Cardiac muscle cell (in vitro differentiated cells and primary cell): ENCODE results near the gene COQ5. TPM values are rescaled to one million over a fixed set of nuclear protein-coding genes. Genes with fewer than 3 reads are reported as not detected.

ENCODE experiments used
- DNase-seq, 2 donors: peaks; one replicate each; pipeline versions ENCODE4 v3.0.0 to v3.0.0-alpha.2; 2010 to 2017; ENCODE audit warnings: low read depth in 1 of 2, low spot score in 1 of 2
- H3K27ac ChIP-seq: fragments of 200-600 bp; sonication (generic); 2 replicates; pipeline ENCODE4 v1.5.1; 2016
- H3K27me3 ChIP-seq: fragments of 200-600 bp; sonication (generic); 2 replicates; pipeline ENCODE4 v1.6.0; 2016; ENCODE audit warnings: control low read depth
- H3K36me3 ChIP-seq: fragments of 200-600 bp; sonication (generic); 2 replicates; pipeline ENCODE4 v1.5.1; 2016; ENCODE audit warnings: control low read depth
- H3K4me1 ChIP-seq: fragments of 200-600 bp; sonication (generic); 2 replicates; pipeline ENCODE4 v1.8.1; 2017; ENCODE audit warnings: low read depth, mild to moderate bottlenecking, mixed run types
- H3K4me3 ChIP-seq: fragments of 200-600 bp; sonication (generic); 2 replicates; pipeline ENCODE4 v1.5.1; 2016; ENCODE audit warnings: mild to moderate bottlenecking
- H3K9me3 ChIP-seq: fragments of 200-600 bp; sonication (generic); 2 replicates; pipeline ENCODE4 v1.5.1; 2017; ENCODE audit warnings: low read depth, mild to moderate bottlenecking, control low read depth
- polyA plus RNA-seq: library from polyadenylated mRNA; unstranded; fragments of >200 nt; fragmentation: Nextera tagmentation; extraction: Ambion mirVana; gene quantifications from 2 replicates; pipeline ENCODE4 v1.2.1, GENCODE V29; 2016
- total RNA-seq: library from RNA; depleted of rRNA; stranded (reverse); fragments of >200 nt; gene quantifications from 2 replicates; pipeline ENCODE4 v1.2.3, GENCODE V29; 2016
- TF ChIP-seq, protein P1 (sequence below): IDR thresholded peaks from 2 replicates; pipeline ENCODE4 v1.5.1; 2012; ENCODE audit warnings: low read depth, mild to moderate bottlenecking, low read length

Gene COQ5
- total and polyA plus RNA-seq, 2 experiments from 2014 or later: 67.2 to 99.3 TPM

DNA sequence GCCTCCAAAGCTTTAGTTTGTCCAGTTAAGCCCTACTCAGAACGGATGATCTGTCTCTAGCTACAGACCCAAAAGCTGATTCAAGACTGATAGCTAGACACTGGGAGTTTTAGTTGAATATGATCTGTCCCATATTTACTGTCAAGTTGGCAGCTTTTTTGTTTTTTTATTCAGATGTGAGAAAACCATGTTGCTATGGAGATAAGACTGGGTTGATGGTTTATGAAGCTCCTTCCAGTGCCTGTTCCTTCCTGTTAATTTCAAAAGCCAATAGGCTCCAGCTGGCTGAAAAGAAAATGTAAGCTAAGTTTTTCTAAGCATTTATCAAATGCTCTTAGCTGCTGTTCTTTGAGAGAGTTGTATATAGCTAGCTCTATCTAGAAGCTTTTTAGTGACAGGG is 28.4 kb downstream of the COQ5 start:
- H3K4me3 ChIP-seq: no peak overlapping the region
- H3K27ac ChIP-seq: no peak overlapping the region
- TF ChIP-seq, protein P1, sequence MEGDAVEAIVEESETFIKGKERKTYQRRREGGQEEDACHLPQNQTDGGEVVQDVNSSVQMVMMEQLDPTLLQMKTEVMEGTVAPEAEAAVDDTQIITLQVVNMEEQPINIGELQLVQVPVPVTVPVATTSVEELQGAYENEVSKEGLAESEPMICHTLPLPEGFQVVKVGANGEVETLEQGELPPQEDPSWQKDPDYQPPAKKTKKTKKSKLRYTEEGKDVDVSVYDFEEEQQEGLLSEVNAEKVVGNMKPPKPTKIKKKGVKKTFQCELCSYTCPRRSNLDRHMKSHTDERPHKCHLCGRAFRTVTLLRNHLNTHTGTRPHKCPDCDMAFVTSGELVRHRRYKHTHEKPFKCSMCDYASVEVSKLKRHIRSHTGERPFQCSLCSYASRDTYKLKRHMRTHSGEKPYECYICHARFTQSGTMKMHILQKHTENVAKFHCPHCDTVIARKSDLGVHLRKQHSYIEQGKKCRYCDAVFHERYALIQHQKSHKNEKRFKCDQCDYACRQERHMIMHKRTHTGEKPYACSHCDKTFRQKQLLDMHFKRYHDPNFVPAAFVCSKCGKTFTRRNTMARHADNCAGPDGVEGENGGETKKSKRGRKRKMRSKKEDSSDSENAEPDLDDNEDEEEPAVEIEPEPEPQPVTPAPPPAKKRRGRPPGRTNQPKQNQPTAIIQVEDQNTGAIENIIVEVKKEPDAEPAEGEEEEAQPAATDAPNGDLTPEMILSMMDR: no peak

DNA sequence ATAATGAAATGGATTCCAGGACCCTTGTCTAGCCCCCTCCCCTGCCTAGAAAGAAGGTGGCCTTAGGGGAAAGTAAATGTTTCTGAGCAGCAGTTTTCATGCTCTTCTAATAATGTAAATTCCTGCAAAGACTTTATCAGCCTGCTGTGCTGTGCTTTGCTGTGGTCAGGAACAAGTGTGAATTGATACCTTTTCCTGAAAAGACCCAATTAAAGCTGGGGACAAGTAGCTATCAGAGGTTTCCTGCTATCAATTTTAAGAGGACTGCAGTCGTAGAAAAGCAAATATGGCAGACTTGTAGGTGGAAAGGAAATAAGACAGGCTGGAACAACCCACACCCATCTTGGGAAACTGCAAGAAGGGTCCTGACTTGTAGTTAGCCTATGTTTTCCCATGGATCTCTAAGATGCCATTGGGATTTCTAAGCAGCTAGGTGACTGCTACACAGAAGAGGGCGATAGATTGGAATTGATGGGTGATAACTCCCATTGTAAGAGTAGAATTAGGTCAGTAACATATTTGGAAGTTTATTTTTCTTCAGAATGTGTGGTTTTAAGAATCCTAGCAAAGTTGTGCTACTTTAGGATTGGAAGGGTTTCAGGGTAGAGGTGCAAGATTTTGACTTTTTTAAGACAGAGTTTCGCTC is 30.0 kb downstream of the COQ5 start:
- Histone ChIP-seq H3K9me3 (no peaks in the 10 kb centered on the region), H3K4me3 (no peak overlapping the region), H3K4me1 (peaks cover 7% of the 10 kb centered on the region), H3K36me3 (peaks cover 22% of the 10 kb centered on the region), H3K27ac (peak overlapping the region; percentile 21), H3K27me3 (no peaks in the 10 kb centered on the region)
- TF ChIP-seq, protein P1: no peak
- DNase-seq: no peak

More for the DNA sequence above, 28.4 kb downstream of the COQ5 start:
- Histone ChIP-seq H3K27me3 (no peaks in the 10 kb centered on the region), H3K4me1 (peaks cover 7% of the 10 kb centered on the region), H3K36me3 (peaks cover 28% of the 10 kb centered on the region), H3K9me3 (no peaks in the 10 kb centered on the region)
- peak in 1 of 2 donors; percentile 19 for DNase-seq

DNA sequence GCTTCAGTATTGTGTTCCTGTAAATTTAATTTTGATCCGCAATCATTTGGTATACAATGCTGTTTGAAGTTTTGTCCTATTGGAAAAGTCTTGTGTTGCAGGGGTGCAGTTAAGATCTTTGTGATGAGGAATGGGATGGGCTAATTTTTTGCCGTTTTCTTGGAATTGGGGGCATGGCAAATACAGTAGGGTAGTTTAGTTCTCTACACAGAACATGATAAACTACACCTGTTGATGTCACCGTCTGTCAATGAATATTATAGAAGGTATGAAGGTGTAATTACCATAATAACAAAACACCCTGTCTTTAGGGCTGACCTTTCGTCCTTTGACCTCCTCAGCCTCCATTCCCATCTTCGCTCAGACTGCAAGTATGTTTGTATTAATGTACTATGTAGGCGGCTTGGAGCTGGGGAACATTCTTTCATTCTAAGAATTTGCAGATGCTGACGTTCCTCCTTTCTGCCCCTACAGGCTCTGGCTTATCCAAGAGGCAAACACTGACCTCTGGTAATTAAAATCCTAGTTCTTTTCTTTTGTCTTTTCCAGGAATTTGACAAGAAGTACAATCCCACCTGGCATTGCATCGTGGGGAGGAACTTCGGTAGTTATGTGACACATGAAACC is 31.3 kb downstream of the COQ5 start:
- no peaks in the 10 kb centered on the region for H3K9me3 ChIP-seq
- peak in 1 of 2 donors; percentile 27 for DNase-seq
- H3K4me1 ChIP-seq: peaks cover 7% of the 10 kb centered on the region
- TF ChIP-seq, protein P1: no peak
- H3K27ac ChIP-seq: peak overlapping the region; percentile 32
- H3K4me3 ChIP-seq: peak overlapping the region; percentile 88
- no peaks in the 10 kb centered on the region for H3K27me3 ChIP-seq
- peaks cover 14% of the 10 kb centered on the region for H3K36me3 ChIP-seq

DNA sequence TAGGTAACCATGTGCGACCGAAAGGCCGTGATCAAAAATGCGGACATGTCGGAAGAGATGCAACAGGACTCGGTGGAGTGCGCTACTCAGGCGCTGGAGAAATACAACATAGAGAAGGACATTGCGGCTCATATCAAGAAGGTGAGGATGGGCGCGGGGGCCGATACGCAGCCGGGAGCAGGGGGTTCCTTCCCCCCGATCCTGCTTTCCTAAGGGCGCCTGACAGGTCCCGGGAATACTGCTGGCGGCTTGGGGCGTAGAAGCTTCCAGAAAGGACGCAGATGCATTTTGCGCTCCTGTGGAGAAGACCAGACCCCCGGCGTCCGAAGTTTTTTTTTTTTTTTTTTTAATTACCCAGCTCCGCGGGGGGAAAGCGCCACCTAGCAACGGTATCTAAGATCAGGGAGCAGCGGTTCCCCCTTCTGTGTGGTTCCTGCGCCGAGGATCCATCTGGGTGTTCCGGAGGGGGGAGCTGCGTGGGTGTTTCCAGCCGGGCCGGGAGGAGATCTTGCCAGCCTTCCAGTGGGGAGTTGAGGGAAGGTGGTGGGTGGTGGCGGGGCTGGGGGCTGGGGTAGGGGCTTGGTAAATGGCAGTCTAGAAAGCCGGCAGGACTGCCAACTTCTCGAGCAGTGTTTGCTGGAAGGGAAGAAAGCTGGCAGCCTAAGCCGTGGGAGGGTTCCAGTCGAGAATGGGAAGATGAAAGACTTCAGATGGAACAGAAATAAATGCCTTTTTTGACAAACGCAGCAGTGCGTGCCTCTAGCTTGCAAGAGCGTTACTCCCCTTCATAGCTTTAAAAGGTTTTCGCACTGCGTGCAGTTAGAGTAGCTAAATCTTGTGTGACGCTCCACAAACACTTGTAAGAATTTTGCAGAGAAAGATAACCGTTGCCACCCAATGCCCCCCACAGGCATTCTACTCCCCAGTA is 32.3 kb downstream of the COQ5 start:
- H3K36me3 ChIP-seq: peaks cover 12% of the 10 kb centered on the region
- DNase-seq: peak; percentile 66 to 72
- H3K27ac ChIP-seq: peak overlapping the region; percentile 74

More for the DNA sequence above, 32.3 kb downstream of the COQ5 start:
- Histone ChIP-seq H3K27me3 (no peaks in the 10 kb centered on the region), H3K4me3 (peak overlapping the region; percentile 88), H3K4me1 (peaks cover 7% of the 10 kb centered on the region), H3K9me3 (no peaks in the 10 kb centered on the region)
- TF ChIP-seq, protein P1: no peak
